Hepatocyte (in vitro differentiated cells): ENCODE results near the gene PPIG. TPM values are rescaled to one million over a fixed set of nuclear protein-coding genes. Genes with fewer than 3 reads are reported as not detected.
"Not testable (repeated sequence)": the region's sequence is repeated elsewhere in the genome, so short reads cannot be mapped to it uniquely, and the experiment has no call there.

Experiments used
- DNase-seq: peaks from one replicate; pipeline ENCODE4 v3.0.0-alpha.2; 2016; ENCODE audit warnings: low spot score
- H2AFZ ChIP-seq: fragments of 200-600 bp; sonication (generic); 2 replicates; pipeline ENCODE4 v1.6.0; 2016; ENCODE audit warnings: antibody characterized with exemption, mild to moderate bottlenecking
- H3K27ac ChIP-seq: fragments of 200-600 bp; sonication (generic); 2 replicates; pipeline ENCODE4 v1.5.1; 2016; ENCODE audit warnings: mild to moderate bottlenecking
- H3K27me3 ChIP-seq: fragments of 200-600 bp; sonication (generic); 2 replicates; pipeline ENCODE4 v1.6.1; 2016
- H3K36me3 ChIP-seq: fragments of 200-600 bp; sonication (generic); replicated peaks from 2 replicates; pipeline ENCODE4 v1.5.1; 2016; ENCODE audit warnings: low read depth; ENCODE audit not compliant: insufficient read depth
- H3K4me1 ChIP-seq: fragments of 200-600 bp; sonication (generic); 2 replicates; pipeline ENCODE4 v1.5.1; 2016; ENCODE audit warnings: mild to moderate bottlenecking, moderate library complexity; ENCODE audit not compliant: insufficient read depth
- H3K4me2 ChIP-seq: fragments of 200-600 bp; sonication (generic); 2 replicates; pipeline ENCODE4 v1.6.0; 2016
- H3K4me3 ChIP-seq: fragments of 200-600 bp; sonication (generic); 2 replicates; pipeline ENCODE4 v1.5.1; 2016; ENCODE audit warnings: mild to moderate bottlenecking
- H3K79me2 ChIP-seq: fragments of 200-600 bp; sonication (generic); 2 replicates; pipeline ENCODE4 v1.6.0; 2017; ENCODE audit warnings: mild to moderate bottlenecking
- H3K9me2 ChIP-seq: fragments of 200-600 bp; sonication (generic); replicated peaks from 2 replicates; pipeline ENCODE4 v1.6.0; 2017; ENCODE audit warnings: mild to moderate bottlenecking; ENCODE audit not compliant: insufficient read depth
- H3K9me3 ChIP-seq: fragments of 200-600 bp; sonication (generic); 2 replicates; pipeline ENCODE4 v1.5.1; 2016; ENCODE audit warnings: low read depth, mild to moderate bottlenecking
- H4K20me1 ChIP-seq: fragments of 200-600 bp; sonication (generic); 2 replicates; pipeline ENCODE4 v1.6.0; 2016; ENCODE audit warnings: mild to moderate bottlenecking; ENCODE audit not compliant: insufficient read depth, poor library complexity, severe bottlenecking
- CTCF ChIP-seq: fragments of 200-600 bp; sonication (generic); IDR thresholded peaks from 2 replicates; pipeline ENCODE4 v1.5.1; 2016; ENCODE audit warnings: antibody characterized with exemption, mild to moderate bottlenecking; ENCODE audit not compliant: poor library complexity
- EZH2 ChIP-seq: fragments of 200-600 bp; sonication (generic); IDR thresholded peaks from 2 replicates; pipeline ENCODE4 v1.6.1; 2016; ENCODE audit warnings: antibody characterized with exemption, mild to moderate bottlenecking, borderline replicate concordance
- EZH2phosphoT487 ChIP-seq: fragments of 200-600 bp; sonication (generic); IDR thresholded peaks from one replicate; pipeline ENCODE4 v1.6.1; 2018; ENCODE audit warnings: antibody characterized with exemption, mild to moderate bottlenecking, low read depth, moderate library complexity; ENCODE audit not compliant: unreplicated experiment, severe bottlenecking
- WGBS: methylation state at CpG from one replicate; pipeline ENCODE4 v1.1.6; 2016; ENCODE audit warnings: low lambda C conversion rate; ENCODE audit errors: missing lambda C conversion rate; 5-methylcytosine and 5-hydroxymethylcytosine counted together
- polyA plus RNA-seq: library from polyadenylated mRNA; unstranded; fragments of >200 nt; fragmentation: Nextera tagmentation; extraction: Ambion mirVana; gene quantifications from 2 replicates; pipeline ENCODE4 v1.2.1, GENCODE V29; 2016
- total RNA-seq: library from RNA; depleted of rRNA; stranded (reverse); fragments of >200 nt; gene quantifications from 2 replicates; pipeline ENCODE4 v1.2.3, GENCODE V29; 2014

PPIG gene
- total and polyA plus RNA-seq, 2 experiments from 2014 or later, result 37.4 to 68.1 TPM

- no peaks in the 10 kb centered on the region for H3K9me2 ChIP-seq
- H3K4me2 ChIP-seq, result no peak overlapping the region
- no peaks in the 10 kb centered on the region for H3K9me3 ChIP-seq
- no peaks in the 10 kb centered on the region for H3K4me1 ChIP-seq
- H3K27me3 ChIP-seq, result no peaks in the 10 kb centered on the region
- H3K79me2 ChIP-seq, result peaks cover 12% of the 10 kb centered on the region
- no peak overlapping the region for H3K4me3 ChIP-seq
- no peak for TF ChIP-seq CTCF
- no peak for TF ChIP-seq EZH2
- TF ChIP-seq EZH2phosphoT487, result no peak
- H3K36me3 ChIP-seq, result no peaks in the 10 kb centered on the region
- 96% methylated on average over 1 of the region's 1 CpG for WGBS
- no peak for DNase-seq
- no peak overlapping the region for H2AFZ ChIP-seq
- no peaks in the 10 kb centered on the region for H4K20me1 ChIP-seq
- no peak overlapping the region for H3K27ac ChIP-seq
These were observed 18.5 kb upstream of the PPIG start for GRCh38 chr2:169565686-169566085.

- Histone ChIP-seq H3K36me3 (no peaks in the 10 kb centered on the region), H3K27me3 (no peaks in the 10 kb centered on the region), H3K9me3 (no peaks in the 10 kb centered on the region), H3K4me3 (no peak overlapping the region), H3K79me2 (peaks cover 38% of the 10 kb centered on the region), H3K4me1 (no peaks in the 10 kb centered on the region), H4K20me1 (no peaks in the 10 kb centered on the region), H2AFZ (no peak overlapping the region), H3K4me2 (no peak overlapping the region), H3K9me2 (no peaks in the 10 kb centered on the region), H3K27ac (no peak overlapping the region)
- WGBS, result 72% methylated on average over 2 of the region's 2 CpGs
- TF ChIP-seq EZH2 (no peak), EZH2phosphoT487 (no peak), CTCF (no peak)
- no peak for DNase-seq
These were observed 14.2 kb upstream of the PPIG start for GRCh38 chr2:169569948-169570347.

GRCh38 chr2:169570752-169571151 is 13.4 kb upstream of the PPIG start:
- not testable (repeated sequence) for H3K36me3 ChIP-seq, H3K4me3 ChIP-seq, H3K4me2 ChIP-seq, H3K9me2 ChIP-seq, H3K27ac ChIP-seq, H4K20me1 ChIP-seq, H3K27me3 ChIP-seq, DNase-seq, H3K4me1 ChIP-seq, H3K9me3 ChIP-seq, H2AFZ ChIP-seq
- 90% methylated on average over 4 of the region's 4 CpGs for WGBS
- H3K79me2 ChIP-seq, result peaks cover 38% of the 10 kb centered on the region

GRCh38 chr2:169571571-169571970 is 12.6 kb upstream of the PPIG start:
- Histone ChIP-seq H3K36me3 (no peaks in the 10 kb centered on the region), H3K9me2 (no peaks in the 10 kb centered on the region), H3K27me3 (no peaks in the 10 kb centered on the region), H3K9me3 (no peaks in the 10 kb centered on the region), H3K4me3 (no peak overlapping the region), H3K27ac (no peak overlapping the region), H3K79me2 (peaks cover 38% of the 10 kb centered on the region), H3K4me2 (peak overlapping the region; percentile 92), H3K4me1 (no peaks in the 10 kb centered on the region), H2AFZ (no peak overlapping the region), H4K20me1 (no peaks in the 10 kb centered on the region)
- WGBS, result 94% methylated on average over 3 of the region's 3 CpGs
- no peak for DNase-seq
- TF ChIP-seq EZH2phosphoT487, result no peak
- no peak for TF ChIP-seq CTCF
- no peak for TF ChIP-seq EZH2
